ENCODE measurements around the gene DSC1.
A peak's percentile ranks its signal among the peaks of the same experiment; 100 is the strongest.

The DSC1 gene

GRCh38 chr18:31162825-31163435 is at the start of gene DSC1:
DSC1 (minus strand) TSS chr18:31162856; CDS start chr18:31162594, 262 bp downstream.
- Histone ChIP-seq H3K9me3 (ENCODE audit: control insufficient read depth, insufficient read depth, low read length) (no peaks in the 10 kb centered on the region), H3K4me1 (ENCODE audit: control insufficient read depth, insufficient read depth, low read length) (no peaks in the 10 kb centered on the region), H3K36me3 (ENCODE audit: control insufficient read depth, insufficient read depth, low read length) (no peaks in the 10 kb centered on the region), H3K27me3 (ENCODE audit: control insufficient read depth, insufficient read depth, low read length) (no peaks in the 10 kb centered on the region), H3K4me3 (ENCODE audit: low read depth, low read length) (no peak within 1 kb of the TSS), H3K9ac (ENCODE audit: low read depth, low read length) (no peak within 1 kb of the TSS)

GRCh38 chr18:31211047-31211446 is 48.4 kb upstream of the DSC1 start:
- Histone ChIP-seq H3K36me3 (ENCODE audit: control insufficient read depth, insufficient read depth, low read length) (no peaks in the 10 kb centered on the region), H3K4me3 (ENCODE audit: low read depth, low read length) (no peak overlapping the region), H3K4me1 (ENCODE audit: control insufficient read depth, insufficient read depth, low read length) (peaks cover 10% of the 10 kb centered on the region), H3K9ac (ENCODE audit: low read depth, low read length) (no peak overlapping the region), H3K27me3 (ENCODE audit: control insufficient read depth, insufficient read depth, low read length) (no peaks in the 10 kb centered on the region), H3K9me3 (ENCODE audit: control insufficient read depth, insufficient read depth, low read length) (no peaks in the 10 kb centered on the region)

GRCh38 chr18:31209041-31209440 is 46.4 kb upstream of the DSC1 start:
- peaks cover 10% of the 10 kb centered on the region for H3K4me1 ChIP-seq (ENCODE audit: control insufficient read depth, insufficient read depth, low read length)

GRCh38 chr18:31207391-31207790 is 44.7 kb upstream of the DSC1 start:
- Histone ChIP-seq H3K27me3 (ENCODE audit: control insufficient read depth, insufficient read depth, low read length) (no peaks in the 10 kb centered on the region), H3K36me3 (ENCODE audit: control insufficient read depth, insufficient read depth, low read length) (no peaks in the 10 kb centered on the region)

More at GRCh38 chr18:31209041-31209440, 46.4 kb upstream of the DSC1 start:
- Histone ChIP-seq H3K27me3 (ENCODE audit: control insufficient read depth, insufficient read depth, low read length) (no peaks in the 10 kb centered on the region), H3K36me3 (ENCODE audit: control insufficient read depth, insufficient read depth, low read length) (no peaks in the 10 kb centered on the region), H3K9me3 (ENCODE audit: control insufficient read depth, insufficient read depth, low read length) (no peaks in the 10 kb centered on the region), H3K9ac (ENCODE audit: low read depth, low read length) (no peak overlapping the region), H3K4me3 (ENCODE audit: low read depth, low read length) (no peak overlapping the region)

GRCh38 chr18:31206787-31207381 is 44.2 kb upstream of the DSC1 start:
- H3K9ac ChIP-seq (ENCODE audit: low read depth, low read length), result no peak overlapping the region
- no peaks in the 10 kb centered on the region for H3K9me3 ChIP-seq (ENCODE audit: control insufficient read depth, insufficient read depth, low read length)
- no peaks in the 10 kb centered on the region for H3K36me3 ChIP-seq (ENCODE audit: control insufficient read depth, insufficient read depth, low read length)
- H3K27me3 ChIP-seq (ENCODE audit: control insufficient read depth, insufficient read depth, low read length), result no peaks in the 10 kb centered on the region
- peaks cover 10% of the 10 kb centered on the region for H3K4me1 ChIP-seq (ENCODE audit: control insufficient read depth, insufficient read depth, low read length)
- H3K4me3 ChIP-seq (ENCODE audit: low read depth, low read length), result peak overlapping the region; percentile 2

More at GRCh38 chr18:31207391-31207790, 44.7 kb upstream of the DSC1 start:
- H3K4me3 ChIP-seq (ENCODE audit: low read depth, low read length), result no peak overlapping the region
- H3K9me3 ChIP-seq (ENCODE audit: control insufficient read depth, insufficient read depth, low read length), result no peaks in the 10 kb centered on the region
- peaks cover 10% of the 10 kb centered on the region for H3K4me1 ChIP-seq (ENCODE audit: control insufficient read depth, insufficient read depth, low read length)
- no peak overlapping the region for H3K9ac ChIP-seq (ENCODE audit: low read depth, low read length)

GRCh38 chr18:31206071-31206470 is 43.4 kb upstream of the DSC1 start:
- H3K9ac ChIP-seq (ENCODE audit: low read depth, low read length), result no peak overlapping the region
- H3K36me3 ChIP-seq (ENCODE audit: control insufficient read depth, insufficient read depth, low read length), result no peaks in the 10 kb centered on the region
- no peak overlapping the region for H3K4me3 ChIP-seq (ENCODE audit: low read depth, low read length)
- peaks cover 10% of the 10 kb centered on the region for H3K4me1 ChIP-seq (ENCODE audit: control insufficient read depth, insufficient read depth, low read length)
- no peaks in the 10 kb centered on the region for H3K9me3 ChIP-seq (ENCODE audit: control insufficient read depth, insufficient read depth, low read length)
- no peaks in the 10 kb centered on the region for H3K27me3 ChIP-seq (ENCODE audit: control insufficient read depth, insufficient read depth, low read length)

- H3K4me3 ChIP-seq (ENCODE audit: low read depth, low read length), result no peak overlapping the region
- H3K36me3 ChIP-seq (ENCODE audit: control insufficient read depth, insufficient read depth, low read length), result no peaks in the 10 kb centered on the region
- no peaks in the 10 kb centered on the region for H3K27me3 ChIP-seq (ENCODE audit: control insufficient read depth, insufficient read depth, low read length)
- H3K9ac ChIP-seq (ENCODE audit: low read depth, low read length), result no peak overlapping the region
- peaks cover 10% of the 10 kb centered on the region for H3K4me1 ChIP-seq (ENCODE audit: control insufficient read depth, insufficient read depth, low read length)
- H3K9me3 ChIP-seq (ENCODE audit: control insufficient read depth, insufficient read depth, low read length), result no peaks in the 10 kb centered on the region
Observed at GRCh38 chr18:31205273-31205672, 42.6 kb upstream of the DSC1 start.

GRCh38 chr18:31204833-31205232 is 42.2 kb upstream of the DSC1 start:
- Histone ChIP-seq H3K9ac (ENCODE audit: low read depth, low read length) (no peak overlapping the region), H3K4me3 (ENCODE audit: low read depth, low read length) (no peak overlapping the region), H3K27me3 (ENCODE audit: control insufficient read depth, insufficient read depth, low read length) (no peaks in the 10 kb centered on the region), H3K4me1 (ENCODE audit: control insufficient read depth, insufficient read depth, low read length) (peaks cover 10% of the 10 kb centered on the region), H3K36me3 (ENCODE audit: control insufficient read depth, insufficient read depth, low read length) (no peaks in the 10 kb centered on the region), H3K9me3 (ENCODE audit: control insufficient read depth, insufficient read depth, low read length) (no peaks in the 10 kb centered on the region)

- no peaks in the 10 kb centered on the region for H3K27me3 ChIP-seq (ENCODE audit: control insufficient read depth, insufficient read depth, low read length)
- no peak overlapping the region for H3K9ac ChIP-seq (ENCODE audit: low read depth, low read length)
- no peak overlapping the region for H3K4me3 ChIP-seq (ENCODE audit: low read depth, low read length)
- no peaks in the 10 kb centered on the region for H3K36me3 ChIP-seq (ENCODE audit: control insufficient read depth, insufficient read depth, low read length)
- peaks cover 11% of the 10 kb centered on the region for H3K4me1 ChIP-seq (ENCODE audit: control insufficient read depth, insufficient read depth, low read length)
- H3K9me3 ChIP-seq (ENCODE audit: control insufficient read depth, insufficient read depth, low read length), result no peaks in the 10 kb centered on the region
Observed at GRCh38 chr18:31204166-31204565, 41.5 kb upstream of the DSC1 start.

GRCh38 chr18:31203794-31204148 is 41.1 kb upstream of the DSC1 start:
- Histone ChIP-seq H3K4me1 (ENCODE audit: control insufficient read depth, insufficient read depth, low read length) (peaks cover 13% of the 10 kb centered on the region), H3K27me3 (ENCODE audit: control insufficient read depth, insufficient read depth, low read length) (no peaks in the 10 kb centered on the region), H3K9me3 (ENCODE audit: control insufficient read depth, insufficient read depth, low read length) (no peaks in the 10 kb centered on the region), H3K4me3 (ENCODE audit: low read depth, low read length) (no peak overlapping the region), H3K9ac (ENCODE audit: low read depth, low read length) (no peak overlapping the region), H3K36me3 (ENCODE audit: control insufficient read depth, insufficient read depth, low read length) (no peaks in the 10 kb centered on the region)

- Histone ChIP-seq H3K36me3 (ENCODE audit: control insufficient read depth, insufficient read depth, low read length) (no peaks in the 10 kb centered on the region), H3K4me3 (ENCODE audit: low read depth, low read length) (no peak overlapping the region), H3K27me3 (ENCODE audit: control insufficient read depth, insufficient read depth, low read length) (no peaks in the 10 kb centered on the region), H3K4me1 (ENCODE audit: control insufficient read depth, insufficient read depth, low read length) (peaks cover 11% of the 10 kb centered on the region), H3K9ac (ENCODE audit: low read depth, low read length) (no peak overlapping the region), H3K9me3 (ENCODE audit: control insufficient read depth, insufficient read depth, low read length) (no peaks in the 10 kb centered on the region)
Observed at GRCh38 chr18:31203096-31203793, 40.6 kb upstream of the DSC1 start.

GRCh38 chr18:31199190-31199769 is 36.6 kb upstream of the DSC1 start:
- no peak overlapping the region for H3K4me3 ChIP-seq (ENCODE audit: low read depth, low read length)
- no peak overlapping the region for H3K9ac ChIP-seq (ENCODE audit: low read depth, low read length)
- H3K4me1 ChIP-seq (ENCODE audit: control insufficient read depth, insufficient read depth, low read length), result peaks cover 7% of the 10 kb centered on the region
- no peaks in the 10 kb centered on the region for H3K27me3 ChIP-seq (ENCODE audit: control insufficient read depth, insufficient read depth, low read length)
- no peaks in the 10 kb centered on the region for H3K9me3 ChIP-seq (ENCODE audit: control insufficient read depth, insufficient read depth, low read length)
- H3K36me3 ChIP-seq (ENCODE audit: control insufficient read depth, insufficient read depth, low read length), result no peaks in the 10 kb centered on the region
